Activated B cell treated with CpG ODN at 0.5 μM for 24 hours (primary cell): Measurements from ENCODE around the gene GPR141. TPM values are rescaled to one million over a fixed set of nuclear protein-coding genes. Genes with fewer than 3 reads are reported as not detected.
"Not testable (repeated sequence)": the region's sequence is repeated elsewhere in the genome, so short reads cannot be mapped to it uniquely, and the experiment has no call there.

ENCODE experiments used
- ATAC-seq: fragments of 200-7000 bp; cut with Tn5 transposase; one replicate; pipeline ENCODE4 v1.10.0; 2021; ENCODE audit warnings: low read depth, mild to moderate bottlenecking, moderate library complexity
- CTCF ChIA-PET: fragments of 350-600 bp; sonication (Branson Sonifier 250); formaldehyde crosslinking; loops from one replicate; lab custom pipeline; 2021; ENCODE audit warnings: antibody characterized with exemption; lab: Charles Lee
- POLR2A ChIA-PET: fragments of 350-600 bp; sonication (Branson Sonifier 250); formaldehyde crosslinking; loops from one replicate; lab custom pipeline; 2021; ENCODE audit warnings: antibody characterized with exemption; lab: Charles Lee
- DNase-seq: peaks from one replicate; pipeline ENCODE4 v3.0.0; 2022
- H3K27ac Mint-ChIP-seq: one replicate; pipeline ENCODE4 v1.8.0; 2020; ENCODE audit warnings: mixed read lengths
- H3K27me3 Mint-ChIP-seq: one replicate; pipeline ENCODE4 v1.8.0; 2021; ENCODE audit warnings: mixed read lengths
- H3K36me3 Mint-ChIP-seq: one replicate; pipeline ENCODE4 v1.8.0; 2021; ENCODE audit warnings: low read depth, mixed read lengths
- H3K4me1 Mint-ChIP-seq: one replicate; pipeline ENCODE4 v1.8.0; 2021; ENCODE audit warnings: mixed read lengths
- H3K4me3 Mint-ChIP-seq: one replicate; pipeline ENCODE4 v1.8.0; 2020; ENCODE audit warnings: mild to moderate bottlenecking, mixed read lengths
- H3K9me3 Mint-ChIP-seq: one replicate; pipeline ENCODE4 v1.8.0; 2020; ENCODE audit warnings: mixed read lengths
- intact Hi-C: fragments of 100-400 bp; cut with micrococcal nuclease; formaldehyde crosslinking; loops from one replicate; pipeline ENCODE4 v1.15.1; 2024
- total RNA-seq: library from RNA; stranded (reverse); gene quantifications from 2 replicates; pipeline ENCODE4 v1.2.3, GENCODE V29; 2022
- TF ChIP-seq, protein P1 (sequence below): fragments of 200-600 bp; IDR thresholded peaks from one replicate; pipeline ENCODE4 v1.8.0; 2022; ENCODE audit warnings: antibody characterized with exemption, mild to moderate bottlenecking

GPR141 gene
- total RNA-seq, 1 donor from 2014 or later: not detected

DNA sequence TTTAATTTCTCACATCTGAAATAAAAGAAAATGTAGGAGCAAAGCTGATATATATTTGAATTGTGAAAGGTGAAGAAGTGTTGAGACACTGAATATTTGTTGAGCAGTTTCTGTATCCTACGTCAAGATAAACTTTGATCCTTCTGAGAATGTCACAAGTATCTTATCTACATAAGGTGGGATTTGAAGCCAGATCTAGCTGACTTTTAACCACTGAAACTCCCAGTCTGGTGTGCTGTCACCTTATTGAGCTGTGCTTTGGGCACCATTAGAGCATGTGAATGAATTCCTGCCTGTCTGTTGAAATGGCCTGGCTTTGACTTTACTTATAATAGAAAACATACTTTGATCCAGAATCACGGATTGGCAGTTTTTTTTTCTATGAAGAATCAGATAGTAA is 15.2 kb downstream of the GPR141 start:
- no peak overlapping the region for H3K4me3 Mint-ChIP-seq
- DNase-seq (no peak), ATAC-seq (no peak)
- no peaks in the 10 kb centered on the region for H3K9me3 Mint-ChIP-seq
- POLR2A ChIA-PET: no interaction called here
- CTCF ChIA-PET: no interaction called here
- H3K36me3 Mint-ChIP-seq: no peaks in the 10 kb centered on the region
- H3K4me1 Mint-ChIP-seq: no peaks in the 10 kb centered on the region
- H3K27ac Mint-ChIP-seq: no peak overlapping the region
- TF ChIP-seq, protein P1, sequence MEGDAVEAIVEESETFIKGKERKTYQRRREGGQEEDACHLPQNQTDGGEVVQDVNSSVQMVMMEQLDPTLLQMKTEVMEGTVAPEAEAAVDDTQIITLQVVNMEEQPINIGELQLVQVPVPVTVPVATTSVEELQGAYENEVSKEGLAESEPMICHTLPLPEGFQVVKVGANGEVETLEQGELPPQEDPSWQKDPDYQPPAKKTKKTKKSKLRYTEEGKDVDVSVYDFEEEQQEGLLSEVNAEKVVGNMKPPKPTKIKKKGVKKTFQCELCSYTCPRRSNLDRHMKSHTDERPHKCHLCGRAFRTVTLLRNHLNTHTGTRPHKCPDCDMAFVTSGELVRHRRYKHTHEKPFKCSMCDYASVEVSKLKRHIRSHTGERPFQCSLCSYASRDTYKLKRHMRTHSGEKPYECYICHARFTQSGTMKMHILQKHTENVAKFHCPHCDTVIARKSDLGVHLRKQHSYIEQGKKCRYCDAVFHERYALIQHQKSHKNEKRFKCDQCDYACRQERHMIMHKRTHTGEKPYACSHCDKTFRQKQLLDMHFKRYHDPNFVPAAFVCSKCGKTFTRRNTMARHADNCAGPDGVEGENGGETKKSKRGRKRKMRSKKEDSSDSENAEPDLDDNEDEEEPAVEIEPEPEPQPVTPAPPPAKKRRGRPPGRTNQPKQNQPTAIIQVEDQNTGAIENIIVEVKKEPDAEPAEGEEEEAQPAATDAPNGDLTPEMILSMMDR: no peak
- intact Hi-C loops: no loop called here
- peaks cover 41% of the 10 kb centered on the region for H3K27me3 Mint-ChIP-seq

DNA sequence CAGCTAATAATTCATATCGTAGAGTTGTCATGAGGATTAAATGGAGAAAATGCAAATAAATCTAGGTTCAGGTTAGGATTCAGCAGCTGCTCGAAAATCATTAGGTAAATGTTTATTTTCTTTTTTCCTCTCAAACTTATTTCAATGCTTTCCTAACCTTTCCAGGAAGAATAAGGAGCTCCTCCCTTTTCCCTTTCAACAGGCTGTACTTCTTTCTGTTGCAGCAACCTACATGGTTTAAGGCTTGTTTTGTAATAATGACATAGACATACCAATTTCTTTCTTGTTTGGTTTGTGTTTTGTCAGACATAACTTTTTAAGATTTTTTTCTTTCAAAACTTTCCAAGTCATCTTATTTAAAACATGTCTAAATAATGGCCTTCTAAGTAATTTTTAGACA is 18.2 kb downstream of the GPR141 start:
- no peak for DNase-seq
- peaks cover 26% of the 10 kb centered on the region for H3K27me3 Mint-ChIP-seq
- H3K27ac Mint-ChIP-seq: no peak overlapping the region
- no peaks in the 10 kb centered on the region for H3K36me3 Mint-ChIP-seq
- H3K4me1 Mint-ChIP-seq: no peaks in the 10 kb centered on the region
- no peaks in the 10 kb centered on the region for H3K9me3 Mint-ChIP-seq
- ATAC-seq: no peak
- H3K4me3 Mint-ChIP-seq: no peak overlapping the region
- ChIA-PET POLR2A (no interaction called here), CTCF (no interaction called here)
- TF ChIP-seq, protein P1: no peak
- intact Hi-C loops: no loop called here

DNA sequence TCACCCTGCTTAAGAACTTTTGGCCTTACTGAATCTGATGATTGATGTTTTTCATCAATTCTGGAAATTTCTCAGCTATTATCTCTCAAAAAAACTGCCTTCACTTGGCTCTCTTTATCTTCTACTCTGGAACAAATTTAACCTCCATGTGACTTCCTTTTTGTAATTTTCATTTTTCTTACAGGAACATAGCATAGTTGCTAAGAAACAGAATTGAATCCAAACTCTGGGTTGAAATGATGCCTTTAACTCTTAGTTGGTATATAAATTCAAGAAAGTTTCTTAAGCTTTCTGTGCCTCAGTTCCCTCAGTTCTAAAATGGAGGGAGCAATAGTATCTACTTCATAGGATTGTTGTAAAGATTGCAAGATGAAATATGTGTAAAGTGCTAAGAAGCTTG is 19.8 kb downstream of the GPR141 start:
- H3K4me1 Mint-ChIP-seq: no peaks in the 10 kb centered on the region
- H3K36me3 Mint-ChIP-seq: no peaks in the 10 kb centered on the region
- ATAC-seq (no peak), DNase-seq (no peak)
- H3K27me3 Mint-ChIP-seq: peaks cover 19% of the 10 kb centered on the region
- TF ChIP-seq, protein P1: no peak
- no peak overlapping the region for H3K27ac Mint-ChIP-seq
- no peak overlapping the region for H3K4me3 Mint-ChIP-seq
- ChIA-PET POLR2A (no interaction called here), CTCF (no interaction called here)
- intact Hi-C loops: no loop called here
- H3K9me3 Mint-ChIP-seq: no peaks in the 10 kb centered on the region

DNA sequence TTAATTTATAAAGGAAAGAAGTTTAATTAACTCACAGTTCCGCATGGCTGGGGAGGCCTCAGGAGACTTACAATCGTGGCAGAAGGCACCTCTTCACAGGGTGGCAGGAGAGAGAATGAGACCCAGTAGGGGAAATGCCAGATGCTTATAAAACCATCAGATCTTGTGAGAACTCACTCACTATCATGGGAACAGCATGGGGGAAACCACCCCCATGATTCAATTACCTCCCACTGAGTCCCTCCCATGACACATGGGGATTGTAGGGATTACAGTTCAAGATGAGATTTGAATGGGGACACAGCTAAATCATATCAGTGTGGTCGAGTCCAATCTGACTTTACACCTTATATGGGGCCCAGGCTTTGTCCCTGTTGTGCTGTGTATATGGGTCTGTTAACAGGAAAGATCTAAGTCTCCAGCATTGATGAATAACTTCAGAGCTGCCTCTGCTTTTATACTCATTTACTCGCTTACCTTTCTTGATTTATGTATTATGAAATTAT is 20.8 kb downstream of the GPR141 start:
- intact Hi-C loops, H3K4me1 Mint-ChIP-seq, H3K4me3 Mint-ChIP-seq, ATAC-seq, H3K9me3 Mint-ChIP-seq, H3K27ac Mint-ChIP-seq, POLR2A ChIA-PET, DNase-seq, H3K36me3 Mint-ChIP-seq: not testable (repeated sequence)
- peaks cover 16% of the 10 kb centered on the region for H3K27me3 Mint-ChIP-seq
- CTCF ChIA-PET: interaction anchor here (1.5 kb wide), 1 partner anchor 101 kb away, joined by 3 read pairs; no protein-coding TSS in a partner anchor

DNA sequence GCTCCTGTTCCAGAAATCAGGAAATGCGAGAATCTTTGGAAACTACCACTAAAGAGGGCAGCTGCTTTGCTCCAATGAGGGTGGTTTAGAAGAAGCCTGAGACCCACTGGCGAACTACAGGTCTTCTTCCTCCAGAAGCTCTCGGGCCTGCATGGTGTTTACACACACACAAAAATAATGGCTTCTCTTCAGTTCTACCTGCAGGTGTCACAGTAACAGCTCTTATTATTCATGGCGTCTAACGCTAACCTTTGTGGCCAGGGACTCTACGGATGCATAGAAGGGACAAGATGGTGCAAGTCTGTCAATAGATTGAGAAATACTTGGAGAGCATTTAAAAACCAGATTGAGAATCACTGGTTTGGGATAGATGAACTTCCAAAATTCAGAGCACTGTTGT is 22.4 kb downstream of the GPR141 start:
- TF ChIP-seq, protein P1: no peak
- Mint-ChIP-seq H3K4me3 (no peak overlapping the region), H3K4me1 (no peaks in the 10 kb centered on the region), H3K27me3 (peaks cover 19% of the 10 kb centered on the region), H3K27ac (no peak overlapping the region), H3K9me3 (no peaks in the 10 kb centered on the region), H3K36me3 (no peaks in the 10 kb centered on the region)
- intact Hi-C loops: no loop called here
- CTCF ChIA-PET: no interaction called here
- POLR2A ChIA-PET: no interaction called here
- no peak for ATAC-seq
- no peak for DNase-seq

DNA sequence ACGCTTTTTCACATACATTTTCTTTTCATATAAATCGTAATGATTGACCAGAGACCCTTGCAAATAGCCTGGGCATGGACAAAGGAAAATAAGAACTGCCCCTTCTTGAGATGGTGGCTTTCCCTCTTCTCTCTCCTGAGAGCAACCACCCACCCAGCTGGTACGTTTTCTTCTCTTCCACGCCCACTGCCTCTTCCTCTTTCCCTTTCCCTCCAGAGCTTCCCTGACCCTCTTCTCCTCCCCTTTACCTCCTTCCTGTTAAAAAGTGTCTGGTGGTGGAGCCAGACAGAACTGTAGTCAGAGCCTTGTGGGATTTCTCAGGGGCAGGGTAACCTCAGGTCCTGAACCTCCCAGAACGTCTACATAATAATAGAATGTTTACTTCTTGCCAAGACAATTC is 23.2 kb downstream of the GPR141 start:
- CTCF ChIA-PET: no interaction called here
- Mint-ChIP-seq H3K36me3 (no peaks in the 10 kb centered on the region), H3K4me3 (no peak overlapping the region)

More for the DNA sequence above, 23.2 kb downstream of the GPR141 start:
- ATAC-seq (no peak), DNase-seq (no peak)
- no peaks in the 10 kb centered on the region for H3K4me1 Mint-ChIP-seq
- POLR2A ChIA-PET: no interaction called here
- intact Hi-C loops: no loop called here
- no peaks in the 10 kb centered on the region for H3K9me3 Mint-ChIP-seq
- TF ChIP-seq, protein P1: no peak
- H3K27me3 Mint-ChIP-seq: peaks cover 19% of the 10 kb centered on the region
- no peak overlapping the region for H3K27ac Mint-ChIP-seq
